ENCODE results near the gene MVP. TPM values are rescaled to one million over a fixed set of nuclear protein-coding genes. Genes with fewer than 3 reads are reported as not detected.

Gene MVP
- polyA plus RNA-seq, 3 donors: 18.1 to 22.6 (median 20.0) TPM

- DNase-seq (ENCODE audit: low read depth in 3 of 3, low spot score in 2 of 3): no peak
Measured at GRCh38 chr16:29804020-29804419, 16.2 kb upstream of the MVP start.

GRCh38 chr16:29804455-29805231 lies 15.6 kb upstream of the MVP start:
- no peak for DNase-seq (ENCODE audit: low read depth in 3 of 3, low spot score in 2 of 3)

- DNase-seq (ENCODE audit: low read depth in 3 of 3, low spot score in 2 of 3): peak; percentile 85 to 93 (median 89)
Measured at GRCh38 chr16:29805232-29806098, 14.8 kb upstream of the MVP start.

- DNase-seq (ENCODE audit: low read depth in 3 of 3, low spot score in 2 of 3): no peak
Measured at GRCh38 chr16:29806099-29806579, 14.1 kb upstream of the MVP start, which contains the start of gene MAZ. Gene MAZ, plus strand, starts transcription at chr16:29806529. Its CDS starts 173 bp downstream, at chr16:29806702.

- no peak for DNase-seq (ENCODE audit: low read depth in 3 of 3, low spot score in 2 of 3)
Measured at GRCh38 chr16:29806641-29807425, 13.4 kb upstream of the MVP start.

GRCh38 chr16:29807426-29808218 lies 12.6 kb upstream of the MVP start:
- peak in 2 of 3 donors; percentile 74 to 78 for DNase-seq (ENCODE audit: low read depth in 3 of 3, low spot score in 2 of 3)

- DNase-seq (ENCODE audit: low read depth in 3 of 3, low spot score in 2 of 3): no peak
Measured at GRCh38 chr16:29808219-29808900, 11.9 kb upstream of the MVP start.

- DNase-seq (ENCODE audit: low read depth in 3 of 3, low spot score in 2 of 3): no peak
Measured at GRCh38 chr16:29809031-29809747, 11.1 kb upstream of the MVP start.

DNA sequence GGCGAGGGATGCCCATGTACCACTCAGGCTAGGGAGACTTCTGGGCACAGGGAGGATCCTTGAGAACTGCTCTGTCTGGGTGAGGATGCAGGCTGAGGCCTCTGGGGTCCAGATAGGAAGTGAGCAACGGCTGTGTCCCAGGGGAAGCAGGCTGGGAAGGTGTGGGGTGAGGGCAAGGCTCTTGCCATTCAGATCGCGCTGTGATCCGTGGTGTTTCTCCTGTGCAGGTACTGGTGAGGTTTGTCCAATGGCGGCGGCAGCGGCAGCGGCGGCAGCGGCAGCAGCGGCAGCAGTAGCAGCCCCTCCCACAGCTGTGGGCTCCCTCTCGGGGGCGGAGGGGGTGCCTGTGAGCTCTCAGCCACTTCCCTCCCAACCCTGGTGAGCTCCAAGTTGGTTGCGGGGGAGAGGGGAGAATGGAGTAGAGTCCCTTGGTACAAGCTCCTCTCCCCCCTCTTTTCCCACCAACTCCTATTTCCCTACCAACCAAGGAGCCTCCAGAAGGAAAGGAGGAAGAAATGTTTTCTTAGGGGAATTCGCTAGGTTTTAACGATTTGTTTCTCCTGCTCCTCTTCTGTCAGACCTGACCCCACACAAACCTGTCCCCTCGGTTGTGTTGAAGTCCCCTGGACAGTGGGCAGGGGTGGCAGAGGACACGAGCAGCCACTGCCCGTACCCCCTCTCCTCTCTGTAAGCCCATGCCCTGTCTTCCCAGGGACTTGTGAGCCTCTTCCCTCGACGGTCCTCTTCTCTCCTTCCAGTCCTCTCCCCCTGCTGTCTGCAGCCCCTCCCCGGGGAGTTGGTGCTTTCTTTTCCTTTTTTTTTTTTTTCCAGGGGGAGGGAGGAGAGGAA lies 10.2 kb upstream of the MVP start:
- no peak for DNase-seq (ENCODE audit: low read depth in 3 of 3, low spot score in 2 of 3)

- DNase-seq (ENCODE audit: low read depth in 3 of 3, low spot score in 2 of 3): no peak
Measured at GRCh38 chr16:29810699-29811169, 9.5 kb upstream of the MVP start.

DNA sequence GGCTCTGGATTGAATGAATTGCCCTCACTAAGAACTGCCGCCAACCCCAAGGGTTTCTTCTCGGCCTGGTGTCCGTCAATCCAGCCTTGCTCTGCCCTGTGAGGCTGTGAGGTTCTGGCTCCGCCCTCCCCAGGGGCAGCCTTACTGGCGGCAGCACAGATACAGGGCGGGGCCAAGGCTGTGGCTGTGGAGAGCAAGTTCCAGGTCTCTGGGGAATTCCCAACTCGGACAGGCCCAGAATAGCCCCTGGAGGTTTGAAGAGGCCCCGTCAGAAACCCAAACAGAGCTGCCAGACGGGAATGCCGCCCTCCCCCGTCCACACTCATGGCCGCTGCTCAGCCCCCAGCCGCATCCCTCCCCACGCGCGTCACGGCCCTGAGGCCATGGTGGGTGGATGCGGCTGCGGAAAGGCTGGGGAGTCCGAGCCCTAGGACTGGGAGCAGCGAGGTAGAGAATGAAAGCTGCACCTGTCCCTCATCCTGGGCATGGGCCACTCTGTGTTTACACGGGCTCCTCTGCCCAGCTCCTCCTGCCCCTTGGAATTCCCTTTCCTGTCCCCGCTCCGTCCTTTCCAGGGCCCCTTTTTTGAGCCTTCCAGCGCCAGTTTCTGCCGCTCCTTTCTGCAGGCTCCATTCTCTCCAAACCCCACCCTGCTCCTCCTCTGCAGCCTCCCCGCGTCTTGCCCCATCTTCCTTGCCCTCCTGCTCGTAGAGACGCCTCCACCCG lies 8.9 kb upstream of the MVP start:
- peak; percentile 80 to 92 (median 85) for DNase-seq (ENCODE audit: low read depth in 3 of 3, low spot score in 2 of 3)

GRCh38 chr16:29811896-29812665 lies 8.2 kb upstream of the MVP start, which contains the start of gene PRRT2:
Gene PRRT2, plus strand, starts transcription at chr16:29812193. Its CDS starts 862 bp downstream, at chr16:29813055.
- peak in 2 of 3 donors; percentile 56 to 61 for DNase-seq (ENCODE audit: low read depth in 3 of 3, low spot score in 2 of 3)

GRCh38 chr16:29812754-29813643 lies 7.3 kb upstream of the MVP start:
- DNase-seq (ENCODE audit: low read depth in 3 of 3, low spot score in 2 of 3): no peak

GRCh38 chr16:29813644-29814562 lies 6.4 kb upstream of the MVP start:
- DNase-seq (ENCODE audit: low read depth in 3 of 3, low spot score in 2 of 3): no peak

Data from right renal cortex interstitium (tissue), 3 donors.